GM12875 (cell line): ENCODE data around the gene ORAI3.

Source experiments
- H3K4me3 ChIP-seq: one replicate; pipeline ENCODE4 v1.5.1; 2011; ENCODE audit warnings: low read depth, low read length, control low read depth
- CTCF ChIP-seq: IDR thresholded peaks from 2 replicates; pipeline ENCODE4 v1.5.1; 2011; ENCODE audit warnings: low read depth, mild to moderate bottlenecking, control low read depth, inconsistent platforms, low read length, moderate library complexity, borderline replicate concordance; ENCODE audit not compliant: insufficient read depth

Gene ORAI3

GRCh38 chr16:30924076-30924912 lies 24.6 kb upstream of the ORAI3 start:
- H3K4me3 ChIP-seq = peak overlapping the region; percentile 53
- TF ChIP-seq CTCF = no peak

GRCh38 chr16:30924913-30925631 lies 23.8 kb upstream of the ORAI3 start:
- peak overlapping the region; percentile 53 for H3K4me3 ChIP-seq
- no peak for TF ChIP-seq CTCF

DNA sequence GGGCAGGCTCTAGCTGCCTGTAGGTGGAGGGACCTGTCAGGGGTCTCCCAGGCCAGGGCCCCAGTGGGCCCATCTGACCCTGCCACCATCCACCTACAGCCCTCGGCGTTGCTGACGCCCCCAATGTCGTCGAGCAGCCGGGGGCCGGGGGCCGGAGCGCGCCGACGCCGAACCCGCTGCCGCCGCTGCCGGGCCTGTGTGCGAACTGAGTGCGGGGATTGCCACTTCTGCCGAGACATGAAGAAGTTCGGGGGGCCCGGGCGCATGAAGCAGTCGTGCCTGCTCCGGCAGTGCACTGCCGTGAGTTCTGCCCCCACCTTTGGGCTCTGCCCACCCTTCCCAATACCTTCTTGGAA lies 23.3 kb upstream of the ORAI3 start:
- no peak for TF ChIP-seq CTCF
- H3K4me3 ChIP-seq = no peak overlapping the region

DNA sequence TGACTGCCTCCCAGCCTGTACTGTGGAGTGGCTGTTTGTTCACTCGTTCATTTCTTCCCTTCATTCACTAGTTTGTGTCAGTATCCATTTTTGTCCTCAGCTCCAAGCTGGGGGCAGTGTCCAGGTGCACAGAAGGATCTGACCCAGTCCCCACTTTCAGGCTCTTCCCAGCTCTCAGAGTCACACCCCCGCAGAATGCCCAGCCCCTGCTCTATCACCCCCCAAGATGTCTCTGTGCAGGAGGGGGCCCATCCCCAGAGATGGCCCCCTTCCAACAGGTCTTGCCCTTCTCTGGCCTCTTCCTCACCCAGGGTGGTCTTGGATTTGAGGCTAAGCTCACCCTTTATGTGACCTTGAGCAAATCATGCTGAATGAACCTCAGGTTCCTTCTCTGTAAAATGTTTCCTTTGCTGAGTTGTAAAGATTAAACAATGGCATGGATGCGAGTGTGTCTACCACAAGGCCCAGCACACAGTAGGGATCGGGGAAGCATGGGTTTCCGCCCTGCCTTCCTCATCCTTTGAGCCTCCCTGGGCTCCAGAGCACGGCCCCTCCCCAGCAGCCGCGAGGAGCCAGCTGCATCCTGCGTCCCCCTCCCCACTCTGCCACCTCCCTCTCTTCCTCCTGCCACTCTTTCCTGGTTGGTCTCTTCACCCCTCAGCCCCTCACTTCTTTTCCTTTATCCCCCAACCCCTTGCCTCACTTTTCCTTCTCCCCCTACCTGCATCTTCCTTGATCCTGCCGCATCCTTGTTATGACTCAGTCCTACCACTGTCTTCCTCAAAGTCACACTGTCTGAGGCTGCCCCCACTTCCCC lies 22.7 kb upstream of the ORAI3 start:
- no peak for TF ChIP-seq CTCF
- H3K4me3 ChIP-seq = no peak overlapping the region

- no peak for TF ChIP-seq CTCF
- H3K4me3 ChIP-seq = no peak overlapping the region
Measured at GRCh38 chr16:30926937-30927788, 21.7 kb upstream of the ORAI3 start.

DNA sequence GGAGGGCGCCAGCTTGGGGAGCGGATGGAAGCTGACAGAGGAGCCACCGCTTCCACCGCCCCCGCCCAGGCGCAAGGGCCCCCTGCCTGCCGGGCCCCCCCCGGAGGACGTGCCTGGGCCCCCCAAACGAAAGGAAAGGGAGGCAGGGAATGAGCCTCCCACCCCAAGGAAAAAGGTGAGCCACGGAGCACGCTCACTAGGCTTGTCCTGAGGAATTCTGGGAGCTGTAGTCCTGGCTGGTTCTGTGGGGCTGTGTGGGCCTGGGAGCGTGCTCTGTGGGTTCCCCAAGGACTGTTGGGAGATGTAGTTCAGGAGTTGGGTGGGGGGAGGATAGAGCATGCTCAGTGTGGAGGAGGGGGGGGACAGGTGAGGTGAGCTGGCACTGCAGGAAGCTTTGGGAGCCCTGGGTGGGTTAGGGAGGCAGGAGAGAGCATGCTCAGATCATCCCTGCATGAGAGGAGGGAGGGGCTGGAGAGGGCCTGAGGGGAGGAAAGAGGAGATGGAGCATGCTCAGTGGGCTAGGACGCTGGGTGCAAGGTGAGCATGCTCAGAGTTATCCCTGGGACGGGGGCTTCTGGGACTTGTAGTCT lies 21.0 kb upstream of the ORAI3 start:
- no peak overlapping the region for H3K4me3 ChIP-seq
- TF ChIP-seq CTCF = no peak
